HepG2 (cell line): ENCODE results near the gene CORO7. TPM values are rescaled to one million over a fixed set of nuclear protein-coding genes. Genes with fewer than 3 reads are reported as not detected.
A peak's percentile ranks its signal among the peaks of the same experiment; 100 is the strongest.

Experiments
- AKNA ChIP-seq: sonication (generic); formaldehyde crosslinking; IDR thresholded peaks from 2 replicates; pipeline ENCODE4 v1.4.0; 2020; ENCODE audit warnings: missing genetic modification reagents, borderline replicate concordance
- BCL6 ChIP-seq: IDR thresholded peaks from 2 replicates; pipeline ENCODE4 v1.6.1; 2016; ENCODE audit warnings: missing genetic modification reagents, missing compliant biosample characterization
- CENPBD1 ChIP-seq: sonication (generic); formaldehyde crosslinking; IDR thresholded peaks from 2 replicates; pipeline ENCODE4 v1.8.0; 2022; ENCODE audit warnings: missing genetic modification reagents, low read depth, mild to moderate bottlenecking, borderline replicate concordance
- CHCHD3 ChIP-seq: sonication (generic); formaldehyde crosslinking; IDR thresholded peaks from 2 replicates; pipeline ENCODE4 v1.8.0; 2022; ENCODE audit warnings: mild to moderate bottlenecking, missing genetic modification reagents, moderate library complexity
- FIP1L1 ChIP-seq: fragments of 200-400 bp; formaldehyde crosslinking; IDR thresholded peaks from 2 replicates; pipeline ENCODE4 v1.6.1; 2018; ENCODE audit warnings: low read depth, mild to moderate bottlenecking, low read length, moderate library complexity, borderline replicate concordance; ENCODE audit not compliant: insufficient read depth
- FOSL1 ChIP-seq: sonication (generic); formaldehyde crosslinking; IDR thresholded peaks from 2 replicates; pipeline ENCODE4 v1.9.0; 2021; ENCODE audit warnings: missing genetic modification reagents, borderline replicate concordance
- FOXO1 ChIP-seq: sonication (generic); formaldehyde crosslinking; IDR thresholded peaks from 2 replicates; pipeline ENCODE4 v1.4.0; 2020; ENCODE audit warnings: missing genetic modification reagents
- HMGA1 ChIP-seq: sonication (generic); formaldehyde crosslinking; conservative IDR thresholded peaks from 2 replicates; pipeline ENCODE4 v1.4.0; 2020; ENCODE audit warnings: missing genetic modification reagents
- KDM3A ChIP-seq: IDR thresholded peaks from 2 replicates; pipeline ENCODE4 v1.6.1; 2018; ENCODE audit warnings: low read depth, missing compliant biosample characterization
- KLF6 ChIP-seq: IDR thresholded peaks from 2 replicates; pipeline ENCODE4 v1.8.0; 2016; ENCODE audit warnings: missing biosample characterization, missing genetic modification reagents
- NFRKB ChIP-seq: fragments of 450-650 bp; IDR thresholded peaks from 2 replicates; pipeline ENCODE4 v1.6.1; 2017
- SALL1 ChIP-seq: sonication (generic); formaldehyde crosslinking; IDR thresholded peaks from 2 replicates; pipeline ENCODE4 v1.8.0; 2022; ENCODE audit warnings: mild to moderate bottlenecking, missing genetic modification reagents
- SMYD3 ChIP-seq: sonication (generic); formaldehyde crosslinking; IDR thresholded peaks from 2 replicates; pipeline ENCODE4 v1.8.1; 2023; ENCODE audit warnings: mild to moderate bottlenecking, missing genetic modification reagents
- SSRP1 ChIP-seq: IDR thresholded peaks from 2 replicates; pipeline ENCODE4 v1.6.1; 2016; ENCODE audit warnings: control low read depth
- STAT6 ChIP-seq: sonication (generic); formaldehyde crosslinking; IDR thresholded peaks from 2 replicates; pipeline ENCODE4 v1.4.0; 2020; ENCODE audit warnings: missing genetic modification reagents, mild to moderate bottlenecking, borderline replicate concordance
- ZNF17 ChIP-seq: sonication (generic); formaldehyde crosslinking; IDR thresholded peaks from 2 replicates; pipeline ENCODE4 v1.5.0; 2020; ENCODE audit warnings: mild to moderate bottlenecking, missing genetic modification reagents
- ZNF235 ChIP-seq: sonication (generic); formaldehyde crosslinking; IDR thresholded peaks from 2 replicates; pipeline ENCODE4 v1.8.1; 2023; ENCODE audit warnings: mild to moderate bottlenecking, missing genetic modification reagents, borderline replicate concordance
- ZNF737 ChIP-seq: sonication (generic); formaldehyde crosslinking; IDR thresholded peaks from 2 replicates; pipeline ENCODE4 v1.5.0; 2020; ENCODE audit warnings: missing genetic modification reagents, mild to moderate bottlenecking, borderline replicate concordance
- ZNF83 ChIP-seq: sonication (generic); formaldehyde crosslinking; IDR thresholded peaks from 2 replicates; pipeline ENCODE4 v1.4.0; 2020; ENCODE audit warnings: missing genetic modification reagents, mild to moderate bottlenecking, borderline replicate concordance
- ZSCAN31 ChIP-seq: sonication (generic); formaldehyde crosslinking; IDR thresholded peaks from 2 replicates; pipeline ENCODE4 v1.5.0; 2020; ENCODE audit warnings: low read depth, mild to moderate bottlenecking, missing genetic modification reagents
- polyA plus RNA-seq, 8 experiments: library from polyadenylated mRNA; depleted of rRNA in 3 of 8; stranded (reverse) in 7 of 8; unstranded in 1 of 8; fragments of >200 nt; fragmentation: Illumina TruSeq in 4 of 8; extraction: Trizol in 4 of 8; gene quantifications; 2 replicates each; pipeline versions ENCODE4 v1.2.1 to v1.2.3, GENCODE V29; 2011 to 2016; ENCODE audit warnings: low read depth in 4 of 8, missing spikeins in 1 of 8, mixed read lengths in 1 of 8; ENCODE audit not compliant: insufficient read depth in 1 of 8
- total RNA-seq, 5 experiments: library from RNA; depleted of rRNA; stranded (reverse); fragments of >200 nt; fragmentation: Illumina TruSeq; extraction: Trizol; gene quantifications; 2 replicates each; pipeline ENCODE4 v1.2.3, GENCODE V29; 2016; ENCODE audit warnings: low read depth in 1 of 5
- TF ChIP-seq, protein P1 (sequence below): IDR thresholded peaks from 2 replicates; pipeline ENCODE4 v1.6.1; 2018; ENCODE audit warnings: missing genetic modification reagents

The CORO7 gene
- total and polyA plus RNA-seq, 2 of the 13 experiments (the other 11 are each of a cell fraction or from before 2014, with no cell fraction given): 9.9 to 14.3 TPM

- TF ChIP-seq STAT6 (CRISPR knock-in tag) (no peak), CHCHD3 (no peak), BCL6 (CRISPR knock-in tag) (peak; percentile 89), ZNF83 (no peak), ZNF17 (CRISPR knock-in tag) (no peak), FOSL1 (no peak), AKNA (CRISPR knock-in tag) (no peak), SSRP1 (CRISPR knock-in tag) (peak; percentile 91), ZNF235 (CRISPR knock-in tag) (no peak; the same call in 1 of the 2 replicates), SALL1 (peak; percentile 80; the same call in 1 of the 2 replicates), ZSCAN31 (CRISPR knock-in tag) (peak; percentile 75), KDM3A (0 out of 2 replicates have a peak, but pooled peaks have one; percentile 36), CENPBD1 (CRISPR knock-in tag) (no peak), SMYD3 (CRISPR knock-in tag) (no peak), FIP1L1 (no peak), HMGA1 (no peak), FOXO1 (CRISPR knock-in tag) (peak; percentile 78), ZNF737 (no peak), NFRKB (no peak), KLF6 (CRISPR knock-in tag) (peak; percentile 55; the same call in 1 of the 2 replicates)
- TF ChIP-seq, protein P1, sequence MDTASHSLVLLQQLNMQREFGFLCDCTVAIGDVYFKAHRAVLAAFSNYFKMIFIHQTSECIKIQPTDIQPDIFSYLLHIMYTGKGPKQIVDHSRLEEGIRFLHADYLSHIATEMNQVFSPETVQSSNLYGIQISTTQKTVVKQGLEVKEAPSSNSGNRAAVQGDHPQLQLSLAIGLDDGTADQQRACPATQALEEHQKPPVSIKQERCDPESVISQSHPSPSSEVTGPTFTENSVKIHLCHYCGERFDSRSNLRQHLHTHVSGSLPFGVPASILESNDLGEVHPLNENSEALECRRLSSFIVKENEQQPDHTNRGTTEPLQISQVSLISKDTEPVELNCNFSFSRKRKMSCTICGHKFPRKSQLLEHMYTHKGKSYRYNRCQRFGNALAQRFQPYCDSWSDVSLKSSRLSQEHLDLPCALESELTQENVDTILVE (CRISPR knock-in tag): peak; percentile 78; the same call in 1 of the 2 replicates
These were observed 45.1 kb upstream of the CORO7 start (continued) for GRCh38 chr16:4461250-4462085.
